ENCODE measurements around the gene GTF3C1.

The GTF3C1 gene

GRCh38 chr16:27498031-27498825 is 51.5 kb downstream of the GTF3C1 start:
- H3K4me3 ChIP-seq (ENCODE audit: low read length): no peak overlapping the region
- H3K27me3 ChIP-seq (ENCODE audit: low read depth, low read length): no peaks in the 10 kb centered on the region
- no peaks in the 10 kb centered on the region for H3K4me1 ChIP-seq (ENCODE audit: low read length)
- H3K9me3 ChIP-seq (ENCODE audit: insufficient read depth, low read length): no peaks in the 10 kb centered on the region
- peaks cover 54% of the 10 kb centered on the region for H3K36me3 ChIP-seq (replicated peaks; ENCODE audit: low read depth, low read length)
- H3K27ac ChIP-seq (ENCODE audit: low read length): no peak overlapping the region
- no peaks in the 10 kb centered on the region for H3K79me2 ChIP-seq (ENCODE audit: low read length)
- TF ChIP-seq CTCF (IDR thresholded peaks at IDR 0.05; ENCODE audit: low read depth, low read length) (no peak), EZH2phosphoT487 (IDR thresholded peaks at IDR 0.05; ENCODE audit: low read depth) (no peak)
- H4K20me1 ChIP-seq (ENCODE audit: insufficient read depth, low read length): no peaks in the 10 kb centered on the region
- H3K4me2 ChIP-seq (ENCODE audit: low read length): no peak overlapping the region
- no peak overlapping the region for H3K9ac ChIP-seq (ENCODE audit: low read length)
- no peak overlapping the region for H2AFZ ChIP-seq (ENCODE audit: low read depth, low read length)

- Histone ChIP-seq H3K36me3 (replicated peaks; ENCODE audit: low read depth, low read length) (peaks cover 49% of the 10 kb centered on the region), H2AFZ (ENCODE audit: low read depth, low read length) (no peak overlapping the region), H3K4me2 (ENCODE audit: low read length) (no peak overlapping the region), H3K27ac (ENCODE audit: low read length) (no peak overlapping the region), H3K79me2 (ENCODE audit: low read length) (no peaks in the 10 kb centered on the region), H3K4me1 (ENCODE audit: low read length) (no peaks in the 10 kb centered on the region), H3K9me3 (ENCODE audit: insufficient read depth, low read length) (no peaks in the 10 kb centered on the region), H3K9ac (ENCODE audit: low read length) (no peak overlapping the region), H4K20me1 (ENCODE audit: insufficient read depth, low read length) (no peaks in the 10 kb centered on the region), H3K4me3 (ENCODE audit: low read length) (no peak overlapping the region), H3K27me3 (ENCODE audit: low read depth, low read length) (no peaks in the 10 kb centered on the region)
- TF ChIP-seq EZH2phosphoT487 (IDR thresholded peaks at IDR 0.05; ENCODE audit: low read depth) (no peak), CTCF (IDR thresholded peaks at IDR 0.05; ENCODE audit: low read depth, low read length) (no peak)
These were observed 54.5 kb downstream of the GTF3C1 start for GRCh38 chr16:27495191-27495590.

- no peak overlapping the region for H3K9ac ChIP-seq (ENCODE audit: low read length)
- H3K36me3 ChIP-seq (replicated peaks; ENCODE audit: low read depth, low read length): peaks cover 54% of the 10 kb centered on the region
- no peaks in the 10 kb centered on the region for H3K9me3 ChIP-seq (ENCODE audit: insufficient read depth, low read length)
These were observed 57.1 kb downstream of the GTF3C1 start for GRCh38 chr16:27492588-27492979.

More at GRCh38 chr16:27492588-27492979, 57.1 kb downstream of the GTF3C1 start:
- Histone ChIP-seq H4K20me1 (ENCODE audit: insufficient read depth, low read length) (no peaks in the 10 kb centered on the region), H2AFZ (ENCODE audit: low read depth, low read length) (no peak overlapping the region), H3K4me3 (ENCODE audit: low read length) (no peak overlapping the region), H3K27me3 (ENCODE audit: low read depth, low read length) (no peaks in the 10 kb centered on the region), H3K4me2 (ENCODE audit: low read length) (no peak overlapping the region), H3K79me2 (ENCODE audit: low read length) (no peaks in the 10 kb centered on the region), H3K27ac (ENCODE audit: low read length) (no peak overlapping the region), H3K4me1 (ENCODE audit: low read length) (no peaks in the 10 kb centered on the region)
- TF ChIP-seq EZH2phosphoT487 (IDR thresholded peaks at IDR 0.05; ENCODE audit: low read depth) (no peak), CTCF (IDR thresholded peaks at IDR 0.05; ENCODE audit: low read depth, low read length) (no peak)

All from OCI-LY3 (cell line).